WTC11 (cell line): Measurements from ENCODE around the gene ZIC1. TPM values are rescaled to one million over a fixed set of nuclear protein-coding genes. Genes with fewer than 3 reads are reported as not detected.

ENCODE experiments used
- ATAC-seq: fragments of 200-7000 bp; cut with Tn5 transposase; 2 replicates; pipeline ENCODE4 v1.10.0; 2021; ENCODE audit warnings: mild to moderate bottlenecking, moderate library complexity
- CTCF ChIA-PET: fragments of 300-600 bp; sonication (Branson Sonifier 250); formaldehyde crosslinking; loops from one replicate; lab custom pipeline; 2021; ENCODE audit warnings: antibody characterized with exemption; lab: Charles Lee
- POLR2A ChIA-PET: fragments of 350-600 bp; sonication (Branson Sonifier 250); formaldehyde crosslinking; loops from one replicate; lab custom pipeline; 2021; ENCODE audit warnings: antibody characterized with exemption; lab: Charles Lee
- DNase-seq: peaks from one replicate; pipeline ENCODE4 v3.0.0; 2021; ENCODE audit warnings: low spot score
- H3K27ac Mint-ChIP-seq: 2 replicates; pipeline ENCODE4 v1.8.0; 2021; ENCODE audit warnings: mixed read lengths
- H3K27me3 Mint-ChIP-seq: 2 replicates; pipeline ENCODE4 v1.8.0; 2021; ENCODE audit warnings: low read depth, mild to moderate bottlenecking, moderate library complexity, mixed read lengths
- H3K36me3 Mint-ChIP-seq: 2 replicates; pipeline ENCODE4 v1.8.0; 2021; ENCODE audit warnings: mixed read lengths
- H3K4me1 Mint-ChIP-seq: 2 replicates; pipeline ENCODE4 v1.8.0; 2022; ENCODE audit warnings: mixed read lengths
- H3K4me3 Mint-ChIP-seq: 2 replicates; pipeline ENCODE4 v1.8.0; 2021; ENCODE audit warnings: mild to moderate bottlenecking, moderate library complexity, mixed read lengths
- H3K9me3 Mint-ChIP-seq: 2 replicates; pipeline ENCODE4 v1.8.0; 2021; ENCODE audit warnings: mixed read lengths
- CREM ChIP-seq: sonication (generic); formaldehyde crosslinking; IDR thresholded peaks from 2 replicates; pipeline ENCODE4 v1.8.1; 2022; ENCODE audit warnings: mild to moderate bottlenecking, missing genetic modification reagents, moderate library complexity
- ELF4 ChIP-seq: sonication (generic); formaldehyde crosslinking; IDR thresholded peaks from 2 replicates; pipeline ENCODE4 v1.8.1; 2022; ENCODE audit warnings: low read depth, mild to moderate bottlenecking, moderate library complexity, missing genetic modification reagents
- FOXP1 ChIP-seq: sonication (generic); formaldehyde crosslinking; IDR thresholded peaks from 2 replicates; pipeline ENCODE4 v1.8.0; 2022; ENCODE audit warnings: missing genetic modification reagents, mild to moderate bottlenecking, moderate library complexity, borderline replicate concordance
- GABPB1 ChIP-seq: sonication (generic); formaldehyde crosslinking; IDR thresholded peaks from 2 replicates; pipeline ENCODE4 v1.8.1; 2023; ENCODE audit warnings: mild to moderate bottlenecking, missing genetic modification reagents
- GTF2I ChIP-seq: fragments of 250-450 bp; sonication (Bioruptor Pico); conservative IDR thresholded peaks from 2 replicates; pipeline ENCODE4 v1.4.0; 2021; ENCODE audit warnings: mild to moderate bottlenecking
- JUN ChIP-seq: sonication (generic); formaldehyde crosslinking; IDR thresholded peaks from 2 replicates; pipeline ENCODE4 v1.8.0; 2023; ENCODE audit warnings: mild to moderate bottlenecking, missing genetic modification reagents
- KAT7 ChIP-seq: sonication (generic); formaldehyde crosslinking; IDR thresholded peaks from 2 replicates; pipeline ENCODE4 v1.8.1; 2023; ENCODE audit warnings: missing genetic modification reagents, mild to moderate bottlenecking, borderline replicate concordance
- SMAD4 ChIP-seq: sonication (generic); formaldehyde crosslinking; IDR thresholded peaks from 2 replicates; pipeline ENCODE4 v1.8.0; 2022; ENCODE audit warnings: mild to moderate bottlenecking, missing genetic modification reagents
- ZNF317 ChIP-seq: sonication (generic); formaldehyde crosslinking; IDR thresholded peaks from 2 replicates; pipeline ENCODE4 v1.8.1; 2023; ENCODE audit warnings: low read depth, mild to moderate bottlenecking, moderate library complexity, missing genetic modification reagents, borderline replicate concordance
- total RNA-seq: library from RNA; stranded (reverse); gene quantifications from 3 replicates; pipeline ENCODE4 v1.2.3, GENCODE V29; 2021
- TF ChIP-seq, protein P1 (sequence below): sonication (generic); formaldehyde crosslinking; conservative IDR thresholded peaks from 2 replicates; pipeline ENCODE4 v1.8.1; 2023; ENCODE audit warnings: mild to moderate bottlenecking, low read depth, missing genetic modification reagents, moderate library complexity
- TF ChIP-seq, protein P2 (sequence below): sonication (generic); formaldehyde crosslinking; IDR thresholded peaks from 2 replicates; pipeline ENCODE4 v1.8.1; 2023; ENCODE audit warnings: mild to moderate bottlenecking, missing genetic modification reagents
- TF ChIP-seq, protein P3 (sequence below): fragments of 200-600 bp; IDR thresholded peaks from 2 replicates; pipeline ENCODE4 v1.8.0; 2022; ENCODE audit warnings: antibody characterized with exemption
- TF ChIP-seq, protein P4 (sequence below): sonication (generic); formaldehyde crosslinking; IDR thresholded peaks from 2 replicates; pipeline ENCODE4 v1.8.1; 2023; ENCODE audit warnings: mild to moderate bottlenecking, moderate library complexity, missing genetic modification reagents
- TF ChIP-seq, protein P5 (sequence below): sonication (generic); formaldehyde crosslinking; IDR thresholded peaks from 2 replicates; pipeline ENCODE4 v1.8.1; 2022; ENCODE audit warnings: mild to moderate bottlenecking, moderate library complexity, missing genetic modification reagents
- TF ChIP-seq, protein P6 (sequence below): fragments of 250-450 bp; sonication (Bioruptor Pico); IDR thresholded peaks from 2 replicates; pipeline ENCODE4 v1.9.0; 2021; ENCODE audit warnings: mild to moderate bottlenecking, borderline replicate concordance

The ZIC1 gene
- total RNA-seq, 1 experiment from 2014 or later, result 59.7 TPM

DNA sequence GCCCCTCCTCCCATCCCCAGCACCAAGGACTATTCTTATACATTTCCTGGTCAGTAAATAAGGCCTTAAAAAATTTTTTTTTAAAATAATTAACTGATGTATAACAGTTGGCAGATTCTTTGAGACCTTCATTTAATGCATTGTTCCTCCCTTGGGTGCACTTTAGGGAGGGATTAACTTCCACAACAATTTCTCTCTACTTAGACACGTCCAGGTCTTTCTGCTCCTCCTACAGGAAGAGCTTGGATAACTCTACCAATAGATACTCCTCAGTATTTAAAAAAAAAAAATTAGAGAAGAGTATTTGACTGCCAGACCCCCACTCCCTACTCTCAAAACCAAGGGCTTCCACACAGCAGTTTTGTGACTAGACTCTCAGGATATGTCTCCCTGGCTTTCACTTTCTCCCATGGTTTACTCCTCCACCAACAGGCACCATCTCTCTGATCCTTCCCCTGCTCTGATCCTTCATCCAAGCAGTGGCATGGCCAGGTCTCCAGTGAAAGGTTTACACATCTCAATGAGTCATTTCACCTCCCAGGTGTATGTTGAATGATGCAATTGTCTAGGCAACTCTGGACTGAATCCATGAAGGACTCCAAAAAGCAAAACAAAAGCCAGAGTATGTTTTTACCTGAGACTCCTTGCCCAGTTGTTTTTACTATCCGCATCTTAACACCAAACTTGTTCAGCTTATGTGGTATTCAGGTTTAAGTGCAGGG, 10.2 kb upstream of the ZIC1 start:
- DNase-seq, result no peak
- Mint-ChIP-seq H3K4me1 (peaks cover 86% of the 10 kb centered on the region), H3K27me3 (peaks cover 100% of the 10 kb centered on the region), H3K9me3 (no peaks in the 10 kb centered on the region)
- POLR2A ChIA-PET, result interaction anchor here (0.7 kb wide), 1 partner anchor 1100 kb away, joined by 5 read pairs; no protein-coding TSS in a partner anchor
- TF ChIP-seq FOXP1, result no peak
- peak; percentile 51 for TF ChIP-seq GABPB1
- TF ChIP-seq, all 79 proteins: peak for 1
- Mint-ChIP-seq H3K36me3 (no peaks in the 10 kb centered on the region), H3K4me3 (peak overlapping the region; percentile 78), H3K27ac (peak overlapping the region; percentile 74)
- CTCF ChIA-PET, result interaction anchor here (0.7 to 4.9 kb wide), 6 partner anchors 10 to 228 kb away, joined by 3 to 33 read pairs (median 12); partner anchors contain the start of gene ZIC1
- no peak for ATAC-seq

DNA sequence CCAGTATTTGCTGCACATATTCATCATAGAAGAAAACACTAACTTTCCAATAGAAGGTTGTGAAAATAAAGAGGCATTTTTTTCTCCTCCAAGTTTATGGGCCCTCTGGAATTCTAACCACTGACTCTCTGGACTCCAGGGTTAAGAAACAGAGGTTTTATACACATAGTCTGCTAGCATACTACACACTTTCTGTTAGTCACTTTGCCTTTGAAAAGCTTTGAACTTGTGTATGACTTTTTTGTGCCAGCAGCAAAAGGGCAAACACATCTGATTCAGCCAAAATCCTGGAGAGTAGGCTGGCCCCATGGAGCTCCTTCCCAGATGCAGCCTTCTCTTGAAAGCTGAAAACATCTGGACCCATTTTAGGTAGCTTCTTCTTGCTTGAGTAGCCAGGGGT, 9.1 kb upstream of the ZIC1 start:
- no peak for ATAC-seq
- TF ChIP-seq ZNF317 (CRISPR knock-in tag), result no peak
- TF ChIP-seq, protein P1, sequence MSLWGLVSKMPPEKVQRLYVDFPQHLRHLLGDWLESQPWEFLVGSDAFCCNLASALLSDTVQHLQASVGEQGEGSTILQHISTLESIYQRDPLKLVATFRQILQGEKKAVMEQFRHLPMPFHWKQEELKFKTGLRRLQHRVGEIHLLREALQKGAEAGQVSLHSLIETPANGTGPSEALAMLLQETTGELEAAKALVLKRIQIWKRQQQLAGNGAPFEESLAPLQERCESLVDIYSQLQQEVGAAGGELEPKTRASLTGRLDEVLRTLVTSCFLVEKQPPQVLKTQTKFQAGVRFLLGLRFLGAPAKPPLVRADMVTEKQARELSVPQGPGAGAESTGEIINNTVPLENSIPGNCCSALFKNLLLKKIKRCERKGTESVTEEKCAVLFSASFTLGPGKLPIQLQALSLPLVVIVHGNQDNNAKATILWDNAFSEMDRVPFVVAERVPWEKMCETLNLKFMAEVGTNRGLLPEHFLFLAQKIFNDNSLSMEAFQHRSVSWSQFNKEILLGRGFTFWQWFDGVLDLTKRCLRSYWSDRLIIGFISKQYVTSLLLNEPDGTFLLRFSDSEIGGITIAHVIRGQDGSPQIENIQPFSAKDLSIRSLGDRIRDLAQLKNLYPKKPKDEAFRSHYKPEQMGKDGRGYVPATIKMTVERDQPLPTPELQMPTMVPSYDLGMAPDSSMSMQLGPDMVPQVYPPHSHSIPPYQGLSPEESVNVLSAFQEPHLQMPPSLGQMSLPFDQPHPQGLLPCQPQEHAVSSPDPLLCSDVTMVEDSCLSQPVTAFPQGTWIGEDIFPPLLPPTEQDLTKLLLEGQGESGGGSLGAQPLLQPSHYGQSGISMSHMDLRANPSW, result no peak
- TF ChIP-seq SMAD4 (CRISPR knock-in tag), result no peak
- TF ChIP-seq, protein P2, sequence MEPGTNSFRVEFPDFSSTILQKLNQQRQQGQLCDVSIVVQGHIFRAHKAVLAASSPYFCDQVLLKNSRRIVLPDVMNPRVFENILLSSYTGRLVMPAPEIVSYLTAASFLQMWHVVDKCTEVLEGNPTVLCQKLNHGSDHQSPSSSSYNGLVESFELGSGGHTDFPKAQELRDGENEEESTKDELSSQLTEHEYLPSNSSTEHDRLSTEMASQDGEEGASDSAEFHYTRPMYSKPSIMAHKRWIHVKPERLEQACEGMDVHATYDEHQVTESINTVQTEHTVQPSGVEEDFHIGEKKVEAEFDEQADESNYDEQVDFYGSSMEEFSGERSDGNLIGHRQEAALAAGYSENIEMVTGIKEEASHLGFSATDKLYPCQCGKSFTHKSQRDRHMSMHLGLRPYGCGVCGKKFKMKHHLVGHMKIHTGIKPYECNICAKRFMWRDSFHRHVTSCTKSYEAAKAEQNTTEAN, result no peak
- TF ChIP-seq ELF4 (CRISPR knock-in tag), result no peak
- TF ChIP-seq, protein P3, sequence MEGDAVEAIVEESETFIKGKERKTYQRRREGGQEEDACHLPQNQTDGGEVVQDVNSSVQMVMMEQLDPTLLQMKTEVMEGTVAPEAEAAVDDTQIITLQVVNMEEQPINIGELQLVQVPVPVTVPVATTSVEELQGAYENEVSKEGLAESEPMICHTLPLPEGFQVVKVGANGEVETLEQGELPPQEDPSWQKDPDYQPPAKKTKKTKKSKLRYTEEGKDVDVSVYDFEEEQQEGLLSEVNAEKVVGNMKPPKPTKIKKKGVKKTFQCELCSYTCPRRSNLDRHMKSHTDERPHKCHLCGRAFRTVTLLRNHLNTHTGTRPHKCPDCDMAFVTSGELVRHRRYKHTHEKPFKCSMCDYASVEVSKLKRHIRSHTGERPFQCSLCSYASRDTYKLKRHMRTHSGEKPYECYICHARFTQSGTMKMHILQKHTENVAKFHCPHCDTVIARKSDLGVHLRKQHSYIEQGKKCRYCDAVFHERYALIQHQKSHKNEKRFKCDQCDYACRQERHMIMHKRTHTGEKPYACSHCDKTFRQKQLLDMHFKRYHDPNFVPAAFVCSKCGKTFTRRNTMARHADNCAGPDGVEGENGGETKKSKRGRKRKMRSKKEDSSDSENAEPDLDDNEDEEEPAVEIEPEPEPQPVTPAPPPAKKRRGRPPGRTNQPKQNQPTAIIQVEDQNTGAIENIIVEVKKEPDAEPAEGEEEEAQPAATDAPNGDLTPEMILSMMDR, result no peak
- no peak for TF ChIP-seq GTF2I
- no peaks in the 10 kb centered on the region for H3K36me3 Mint-ChIP-seq
- CTCF ChIA-PET, result interaction anchor here (0.7 to 4.9 kb wide), 8 partner anchors 8 to 677 kb away, joined by 3 to 32 read pairs (median 5); partner anchors contain the start of gene ZIC1
- peaks cover 100% of the 10 kb centered on the region for H3K27me3 Mint-ChIP-seq
- POLR2A ChIA-PET, result no interaction called here
- no peak overlapping the region for H3K27ac Mint-ChIP-seq
- H3K4me3 Mint-ChIP-seq, result no peak overlapping the region
- H3K9me3 Mint-ChIP-seq, result no peaks in the 10 kb centered on the region
- peaks cover 87% of the 10 kb centered on the region for H3K4me1 Mint-ChIP-seq
- DNase-seq, result no peak

DNA sequence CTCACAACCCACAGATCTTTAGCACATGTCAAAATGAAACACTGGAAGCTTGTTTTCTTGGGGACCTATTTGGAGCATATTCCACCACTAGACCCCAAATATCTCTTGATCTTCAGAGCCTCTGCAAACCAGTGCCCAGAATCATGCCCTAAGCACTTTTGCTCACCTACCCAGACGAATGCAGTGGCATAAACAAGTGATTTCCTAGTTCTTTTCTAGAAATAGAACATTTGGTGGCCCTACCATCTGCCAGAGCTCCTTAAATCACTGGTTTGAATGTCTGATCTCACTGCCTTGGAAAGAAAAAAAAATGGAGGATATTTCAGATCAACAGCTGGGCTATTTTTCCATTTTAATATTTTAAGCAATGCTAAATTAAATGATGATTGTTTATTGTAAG, 8.2 kb upstream of the ZIC1 start:
- DNase-seq (no peak), ATAC-seq (no peak)
- peaks cover 100% of the 10 kb centered on the region for H3K27me3 Mint-ChIP-seq
- no peak overlapping the region for H3K4me3 Mint-ChIP-seq
- H3K4me1 Mint-ChIP-seq, result peaks cover 87% of the 10 kb centered on the region
- no peaks in the 10 kb centered on the region for H3K36me3 Mint-ChIP-seq
- no peak overlapping the region for H3K27ac Mint-ChIP-seq
- no peaks in the 10 kb centered on the region for H3K9me3 Mint-ChIP-seq
- ChIA-PET POLR2A (no interaction called here), CTCF (interaction anchor here (0.7 to 1.8 kb wide), 6 partner anchors 8 to 46 kb away, joined by 3 to 7 read pairs (median 5); partner anchors contain the start of gene ZIC1)
- TF ChIP-seq ELF4 (CRISPR knock-in tag) (no peak), KAT7 (no peak), JUN (CRISPR knock-in tag) (no peak), GTF2I (no peak), GABPB1 (no peak), CREM (no peak)
- TF ChIP-seq, protein P4, sequence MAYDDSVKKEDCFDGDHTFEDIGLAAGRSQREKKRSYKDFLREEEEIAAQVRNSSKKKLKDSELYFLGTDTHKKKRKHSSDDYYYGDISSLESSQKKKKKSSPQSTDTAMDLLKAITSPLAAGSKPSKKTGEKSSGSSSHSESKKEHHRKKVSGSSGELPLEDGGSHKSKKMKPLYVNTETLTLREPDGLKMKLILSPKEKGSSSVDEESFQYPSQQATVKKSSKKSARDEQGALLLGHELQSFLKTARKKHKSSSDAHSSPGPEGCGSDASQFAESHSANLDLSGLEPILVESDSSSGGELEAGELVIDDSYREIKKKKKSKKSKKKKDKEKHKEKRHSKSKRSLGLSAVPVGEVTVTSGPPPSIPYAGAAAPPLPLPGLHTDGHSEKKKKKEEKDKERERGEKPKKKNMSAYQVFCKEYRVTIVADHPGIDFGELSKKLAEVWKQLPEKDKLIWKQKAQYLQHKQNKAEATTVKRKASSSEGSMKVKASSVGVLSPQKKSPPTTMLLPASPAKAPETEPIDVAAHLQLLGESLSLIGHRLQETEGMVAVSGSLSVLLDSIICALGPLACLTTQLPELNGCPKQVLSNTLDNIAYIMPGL (CRISPR knock-in tag), result no peak
- TF ChIP-seq, protein P5, sequence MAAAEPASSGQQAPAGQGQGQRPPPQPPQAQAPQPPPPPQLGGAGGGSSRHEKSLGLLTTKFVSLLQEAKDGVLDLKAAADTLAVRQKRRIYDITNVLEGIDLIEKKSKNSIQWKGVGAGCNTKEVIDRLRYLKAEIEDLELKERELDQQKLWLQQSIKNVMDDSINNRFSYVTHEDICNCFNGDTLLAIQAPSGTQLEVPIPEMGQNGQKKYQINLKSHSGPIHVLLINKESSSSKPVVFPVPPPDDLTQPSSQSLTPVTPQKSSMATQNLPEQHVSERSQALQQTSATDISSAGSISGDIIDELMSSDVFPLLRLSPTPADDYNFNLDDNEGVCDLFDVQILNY (CRISPR knock-in tag), result no peak
- TF ChIP-seq, protein P6, sequence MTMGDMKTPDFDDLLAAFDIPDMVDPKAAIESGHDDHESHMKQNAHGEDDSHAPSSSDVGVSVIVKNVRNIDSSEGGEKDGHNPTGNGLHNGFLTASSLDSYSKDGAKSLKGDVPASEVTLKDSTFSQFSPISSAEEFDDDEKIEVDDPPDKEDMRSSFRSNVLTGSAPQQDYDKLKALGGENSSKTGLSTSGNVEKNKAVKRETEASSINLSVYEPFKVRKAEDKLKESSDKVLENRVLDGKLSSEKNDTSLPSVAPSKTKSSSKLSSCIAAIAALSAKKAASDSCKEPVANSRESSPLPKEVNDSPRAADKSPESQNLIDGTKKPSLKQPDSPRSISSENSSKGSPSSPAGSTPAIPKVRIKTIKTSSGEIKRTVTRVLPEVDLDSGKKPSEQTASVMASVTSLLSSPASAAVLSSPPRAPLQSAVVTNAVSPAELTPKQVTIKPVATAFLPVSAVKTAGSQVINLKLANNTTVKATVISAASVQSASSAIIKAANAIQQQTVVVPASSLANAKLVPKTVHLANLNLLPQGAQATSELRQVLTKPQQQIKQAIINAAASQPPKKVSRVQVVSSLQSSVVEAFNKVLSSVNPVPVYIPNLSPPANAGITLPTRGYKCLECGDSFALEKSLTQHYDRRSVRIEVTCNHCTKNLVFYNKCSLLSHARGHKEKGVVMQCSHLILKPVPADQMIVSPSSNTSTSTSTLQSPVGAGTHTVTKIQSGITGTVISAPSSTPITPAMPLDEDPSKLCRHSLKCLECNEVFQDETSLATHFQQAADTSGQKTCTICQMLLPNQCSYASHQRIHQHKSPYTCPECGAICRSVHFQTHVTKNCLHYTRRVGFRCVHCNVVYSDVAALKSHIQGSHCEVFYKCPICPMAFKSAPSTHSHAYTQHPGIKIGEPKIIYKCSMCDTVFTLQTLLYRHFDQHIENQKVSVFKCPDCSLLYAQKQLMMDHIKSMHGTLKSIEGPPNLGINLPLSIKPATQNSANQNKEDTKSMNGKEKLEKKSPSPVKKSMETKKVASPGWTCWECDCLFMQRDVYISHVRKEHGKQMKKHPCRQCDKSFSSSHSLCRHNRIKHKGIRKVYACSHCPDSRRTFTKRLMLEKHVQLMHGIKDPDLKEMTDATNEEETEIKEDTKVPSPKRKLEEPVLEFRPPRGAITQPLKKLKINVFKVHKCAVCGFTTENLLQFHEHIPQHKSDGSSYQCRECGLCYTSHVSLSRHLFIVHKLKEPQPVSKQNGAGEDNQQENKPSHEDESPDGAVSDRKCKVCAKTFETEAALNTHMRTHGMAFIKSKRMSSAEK (CRISPR knock-in tag), result no peak
